HEK293T (cell line): ENCODE measurements around the gene HLF.

Experiments
- ARNT ChIP-seq: fragments of 450-650 bp; IDR thresholded peaks from 2 replicates; pipeline ENCODE4 v1.6.1; 2017; ENCODE audit warnings: mild to moderate bottlenecking
- BHLHE40 ChIP-seq: fragments of 450-650 bp; IDR thresholded peaks from 2 replicates; pipeline ENCODE4 v1.6.1; 2016; ENCODE audit warnings: mild to moderate bottlenecking, moderate library complexity, borderline replicate concordance
- CTBP1 ChIP-seq: fragments of 450-650 bp; IDR thresholded peaks from 2 replicates; pipeline ENCODE4 v1.6.1; 2016; ENCODE audit warnings: borderline replicate concordance
- ELF4 ChIP-seq: fragments of 450-650 bp; IDR thresholded peaks from 2 replicates; pipeline ENCODE4 v1.6.1; 2017; ENCODE audit warnings: antibody characterized with exemption
- FOXA1 ChIP-seq: fragments of 450-650 bp; IDR thresholded peaks from 2 replicates; pipeline ENCODE4 v1.6.1; 2016; ENCODE audit warnings: mild to moderate bottlenecking
- FOXK2 ChIP-seq: fragments of 450-650 bp; IDR thresholded peaks from 2 replicates; pipeline ENCODE4 v1.6.1; 2016; ENCODE audit warnings: mild to moderate bottlenecking
- FOXM1 ChIP-seq: fragments of 450-650 bp; IDR thresholded peaks from 2 replicates; pipeline ENCODE4 v1.6.1; 2017; ENCODE audit warnings: mild to moderate bottlenecking, borderline replicate concordance
- HDGF ChIP-seq: fragments of 450-650 bp; IDR thresholded peaks from 2 replicates; pipeline ENCODE4 v1.6.1; 2017; ENCODE audit warnings: antibody characterized with exemption, borderline replicate concordance
- NFRKB ChIP-seq: fragments of 450-650 bp; IDR thresholded peaks from 2 replicates; pipeline ENCODE4 v1.6.1; 2016; ENCODE audit warnings: mild to moderate bottlenecking, moderate library complexity
- SP1 ChIP-seq: fragments of 450-650 bp; IDR thresholded peaks from 2 replicates; pipeline ENCODE4 v1.6.1; 2017
- SUZ12 ChIP-seq: fragments of 450-650 bp; IDR thresholded peaks from 2 replicates; pipeline ENCODE4 v1.6.1; 2016; ENCODE audit warnings: mild to moderate bottlenecking
- TARDBP ChIP-seq: fragments of 450-650 bp; IDR thresholded peaks from 2 replicates; pipeline ENCODE4 v1.6.1; 2016
- ZNF384 ChIP-seq: fragments of 450-650 bp; IDR thresholded peaks from 2 replicates; pipeline ENCODE4 v1.6.1; 2016

DNA sequence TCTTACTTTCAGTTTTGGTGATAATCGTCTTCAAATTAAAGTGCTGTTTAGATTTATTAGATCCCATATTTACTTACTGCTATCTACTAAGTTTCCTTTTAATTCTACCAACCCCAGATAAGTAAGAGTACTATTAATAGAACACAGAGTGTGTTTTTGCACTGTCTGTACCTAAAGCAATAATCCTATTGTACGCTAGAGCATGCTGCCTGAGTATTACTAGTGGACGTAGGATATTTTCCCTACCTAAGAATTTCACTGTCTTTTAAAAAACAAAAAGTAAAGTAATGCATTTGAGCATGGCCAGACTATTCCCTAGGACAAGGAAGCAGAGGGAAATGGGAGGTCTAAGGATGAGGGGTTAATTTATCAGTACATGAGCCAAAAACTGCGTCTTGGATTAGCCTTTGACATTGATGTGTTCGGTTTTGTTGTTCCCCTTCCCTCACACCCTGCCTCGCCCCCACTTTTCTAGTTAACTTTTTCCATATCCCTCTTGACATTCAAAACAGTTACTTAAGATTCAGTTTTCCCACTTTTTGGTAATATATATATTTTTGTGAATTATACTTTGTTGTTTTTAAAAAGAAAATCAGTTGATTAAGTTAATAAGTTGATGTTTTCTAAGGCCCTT, 56.8 kb downstream of the HLF start:
- TF ChIP-seq BHLHE40: no peak
- TF ChIP-seq NFRKB: no peak
- TF ChIP-seq FOXA1: no peak
- TF ChIP-seq ELF4: no peak
- TF ChIP-seq FOXM1: no peak
- no peak for TF ChIP-seq FOXK2
- TF ChIP-seq SUZ12: no peak
- no peak for TF ChIP-seq HDGF
- no peak for TF ChIP-seq SP1
- no peak for TF ChIP-seq CTBP1
- no peak for TF ChIP-seq ZNF384
- TF ChIP-seq ARNT: no peak
- TF ChIP-seq TARDBP: no peak
